ENCODE results near the gene CDC14B. TPM values are rescaled to one million over a fixed set of nuclear protein-coding genes. Genes with fewer than 3 reads are reported as not detected.
A peak's percentile ranks its signal among the peaks of the same experiment; 100 is the strongest.

The CDC14B gene
- total RNA-seq, 4 donors from 2014 or later, result 19.8 to 28.8 (median 23.6) TPM

GRCh38 chr9:96491880-96492525 is 127.6 kb downstream of the CDC14B start:
- TF ChIP-seq CTCF (IDR thresholded peaks at IDR 0.05) (no peak), POLR2A (IDR thresholded peaks at IDR 0.05) (no peak), EP300 (IDR thresholded peaks at IDR 0.05) (no peak), POLR2AphosphoS5 (IDR thresholded peaks at IDR 0.05) (no peak)
- no peak for ATAC-seq
- Histone ChIP-seq H3K9me3 (no peaks in the 10 kb centered on the region), H3K4me1 (peaks cover 0 to 21% (median 2%) of the 10 kb centered on the region in 3 donors), H3K4me3 (no peak overlapping the region), H3K27me3 (no peaks in the 10 kb centered on the region), H3K27ac (peak overlapping the region in 1 of 4 donors; percentile 0), H3K36me3 (peaks cover 0 to 79% of the 10 kb centered on the region in 2 donors)
- 93% methylated on average over 7 of the region's 17 CpGs; no CpG with 5 or more reads in 1 of the 2 donors for WGBS, 2 donors (ENCODE audit: low coverage in 1 of 2)

- peaks cover 0 to 73% of the 10 kb centered on the region in 2 donors for H3K36me3 ChIP-seq
- no peak for ATAC-seq
- H3K9me3 ChIP-seq, result no peaks in the 10 kb centered on the region
- 61 to 82% methylated on average over 5 to 7 of the region's 10 CpGs for WGBS, 2 donors (ENCODE audit: low coverage in 1 of 2)
- peak overlapping the region in 1 of 4 donors; percentile 0 for H3K27ac ChIP-seq
- no peaks in the 10 kb centered on the region for H3K27me3 ChIP-seq
- H3K4me1 ChIP-seq, result peaks cover 0 to 28% (median 6%) of the 10 kb centered on the region in 3 donors
- no peak overlapping the region for H3K4me3 ChIP-seq
- TF ChIP-seq CTCF (IDR thresholded peaks at IDR 0.05), result no peak
- TF ChIP-seq EP300 (IDR thresholded peaks at IDR 0.05), result no peak
- no peak for TF ChIP-seq POLR2A (IDR thresholded peaks at IDR 0.05)
- TF ChIP-seq POLR2AphosphoS5 (IDR thresholded peaks at IDR 0.05), result no peak
Measured at GRCh38 chr9:96491079-96491879, 128.4 kb downstream of the CDC14B start.

GRCh38 chr9:96490534-96491078 is 129.0 kb downstream of the CDC14B start:
- Histone ChIP-seq H3K4me3 (no peak overlapping the region), H3K4me1 (peaks cover 0 to 35% (median 11%) of the 10 kb centered on the region in 3 donors), H3K9me3 (no peaks in the 10 kb centered on the region), H3K27ac (no peak overlapping the region), H3K36me3 (peaks cover 0 to 71% of the 10 kb centered on the region in 2 donors), H3K27me3 (no peaks in the 10 kb centered on the region)
- no peak for ATAC-seq
- WGBS, 2 donors (ENCODE audit: low coverage in 1 of 2), result 79 to 98% methylated on average over 8 to 10 of the region's 10 CpGs
- TF ChIP-seq POLR2A (IDR thresholded peaks at IDR 0.05) (no peak), CTCF (IDR thresholded peaks at IDR 0.05) (no peak), POLR2AphosphoS5 (IDR thresholded peaks at IDR 0.05) (no peak), EP300 (IDR thresholded peaks at IDR 0.05) (no peak)

- Histone ChIP-seq H3K27ac (peak overlapping the region in 2 of 4 donors; percentile 7 to 84), H3K9me3 (no peaks in the 10 kb centered on the region), H3K4me1 (peaks cover 0 to 41% (median 15%) of the 10 kb centered on the region in 3 donors), H3K4me3 (no peak overlapping the region), H3K36me3 (peaks cover 0 to 78% of the 10 kb centered on the region in 2 donors), H3K27me3 (no peaks in the 10 kb centered on the region)
- TF ChIP-seq POLR2A (IDR thresholded peaks at IDR 0.05) (no peak), CTCF (IDR thresholded peaks at IDR 0.05) (no peak), POLR2AphosphoS5 (IDR thresholded peaks at IDR 0.05) (no peak), EP300 (IDR thresholded peaks at IDR 0.05) (no peak)
- WGBS, 2 donors (ENCODE audit: low coverage in 1 of 2), result 89% methylated on average over 7 of the region's 12 CpGs; no CpG with 5 or more reads in 1 of the 2 donors
- no peak for ATAC-seq
Measured at GRCh38 chr9:96489482-96489979, 130.1 kb downstream of the CDC14B start.

All from gastroesophageal sphincter (tissue), 4 donors.